ENCODE data around the gene CD99L2.

DNA sequence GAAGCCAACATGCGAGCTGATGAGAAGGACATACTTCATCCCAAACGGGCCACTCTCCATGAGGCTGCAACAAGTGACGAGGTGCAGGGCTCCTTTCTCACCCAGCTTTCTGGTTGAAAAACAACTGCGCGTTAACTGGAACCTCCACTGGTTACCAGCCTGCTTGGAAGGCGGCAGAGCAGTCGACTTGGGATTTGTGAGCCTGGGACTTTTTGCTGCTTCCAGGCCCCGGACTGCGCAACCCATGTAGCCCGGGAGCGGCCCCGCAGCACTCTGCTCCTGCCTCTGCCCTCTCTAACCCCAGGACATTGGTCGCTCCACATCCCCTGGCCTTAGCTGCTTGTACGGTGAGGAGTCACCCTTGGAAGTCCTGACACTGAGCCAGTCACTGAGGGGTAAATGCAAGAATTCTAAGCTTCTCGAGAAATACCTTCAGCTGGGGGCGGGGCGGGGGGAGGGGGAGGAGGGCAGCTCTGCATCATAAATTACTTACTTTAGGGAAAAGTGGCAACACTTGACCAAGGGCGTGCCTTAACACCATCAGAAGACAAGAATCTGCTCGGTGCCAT is 132.6 kb downstream of the CD99L2 start:
- TF ChIP-seq CTCF (IDR thresholded peaks at IDR 0.05) (no peak), POLR2A (IDR thresholded peaks at IDR 0.05) (no peak)

All from uterus (tissue), 2 donors.